HUES64 (cell line): ENCODE measurements around the gene TNRC18.

Experiments used
- H3K27ac ChIP-seq: 2 replicates; pipeline ENCODE4 v1.7.0; 2013; ENCODE audit warnings: low read depth, low read length, inconsistent platforms
- H3K27me3 ChIP-seq: 2 replicates; pipeline ENCODE4 v1.6.1; 2013; ENCODE audit warnings: mild to moderate bottlenecking, low read length; ENCODE audit not compliant: insufficient read depth
- H3K36me3 ChIP-seq: 2 replicates; pipeline ENCODE4 v1.6.1; 2013; ENCODE audit warnings: mild to moderate bottlenecking, low read length; ENCODE audit not compliant: insufficient read depth
- H3K4me1 ChIP-seq: 2 replicates; pipeline ENCODE4 v1.6.1; 2013; ENCODE audit warnings: mild to moderate bottlenecking, low read length, moderate library complexity; ENCODE audit not compliant: insufficient read depth
- H3K4me3 ChIP-seq: 2 replicates; pipeline ENCODE4 v1.5.1; 2013; ENCODE audit warnings: mild to moderate bottlenecking, low read length, moderate library complexity
- H3K9ac ChIP-seq: 2 replicates; pipeline ENCODE4 v1.6.1; 2013; ENCODE audit warnings: mild to moderate bottlenecking, low read depth, low read length
- H3K9me3 ChIP-seq: 2 replicates; pipeline ENCODE4 v1.6.1; 2013; ENCODE audit warnings: low read depth, low read length; ENCODE audit not compliant: insufficient read depth
- WGBS: fragments of 150-250, 120-280 bp; methylation state at CpG from one replicate; pipeline ENCODE4 v1.1.7; 2013; ENCODE audit warnings: missing lambda C conversion rate; 5-methylcytosine and 5-hydroxymethylcytosine counted together

The TNRC18 gene

GRCh38 chr7:5462216-5462615 is 38.6 kb upstream of the TNRC18 start:
- H3K4me3 ChIP-seq: no peak overlapping the region
- 93% methylated on average over 10 of the region's 10 CpGs for WGBS
- no peaks in the 10 kb centered on the region for H3K9me3 ChIP-seq
- H3K9ac ChIP-seq: no peak overlapping the region
- no peaks in the 10 kb centered on the region for H3K4me1 ChIP-seq
- no peaks in the 10 kb centered on the region for H3K36me3 ChIP-seq
- H3K27ac ChIP-seq: no peak overlapping the region
- H3K27me3 ChIP-seq: no peaks in the 10 kb centered on the region

- 84% methylated on average over 9 of the region's 9 CpGs for WGBS
- H3K36me3 ChIP-seq: no peaks in the 10 kb centered on the region
- no peaks in the 10 kb centered on the region for H3K4me1 ChIP-seq
- no peaks in the 10 kb centered on the region for H3K9me3 ChIP-seq
- no peaks in the 10 kb centered on the region for H3K27me3 ChIP-seq
- no peak overlapping the region for H3K4me3 ChIP-seq
- no peak overlapping the region for H3K27ac ChIP-seq
- no peak overlapping the region for H3K9ac ChIP-seq
These were observed 35.4 kb upstream of the TNRC18 start for GRCh38 chr7:5458921-5459480.

DNA sequence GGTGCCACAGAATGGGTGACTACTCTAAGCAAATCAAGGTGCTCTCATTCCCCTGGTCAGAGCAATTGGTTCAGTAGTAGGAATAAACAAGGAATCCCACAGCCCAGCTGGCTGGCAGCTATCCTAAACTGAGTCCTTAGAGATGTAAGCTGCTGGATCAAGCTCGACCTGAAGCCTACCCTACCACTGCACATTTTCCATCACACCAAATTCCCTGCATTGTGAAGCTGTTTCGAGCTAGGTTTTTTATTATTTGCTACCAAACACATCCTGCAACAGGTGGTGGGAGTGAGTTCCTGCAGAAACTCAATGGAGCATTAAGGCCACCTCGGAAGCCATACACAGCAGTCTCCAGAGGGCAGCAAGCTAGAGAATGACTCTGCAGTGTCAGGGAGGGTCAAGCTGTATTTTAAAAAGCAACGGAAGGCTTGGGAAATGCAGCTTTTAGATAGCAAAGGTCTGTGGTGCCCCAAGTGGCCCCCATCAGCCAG is 33.7 kb upstream of the TNRC18 start:
- no peaks in the 10 kb centered on the region for H3K9me3 ChIP-seq
- no peak overlapping the region for H3K9ac ChIP-seq
- no peak overlapping the region for H3K27ac ChIP-seq
- no peak overlapping the region for H3K4me3 ChIP-seq
- H3K4me1 ChIP-seq: no peaks in the 10 kb centered on the region
- no peaks in the 10 kb centered on the region for H3K36me3 ChIP-seq
- 86% methylated on average over 4 of the region's 4 CpGs for WGBS
- H3K27me3 ChIP-seq: no peaks in the 10 kb centered on the region

DNA sequence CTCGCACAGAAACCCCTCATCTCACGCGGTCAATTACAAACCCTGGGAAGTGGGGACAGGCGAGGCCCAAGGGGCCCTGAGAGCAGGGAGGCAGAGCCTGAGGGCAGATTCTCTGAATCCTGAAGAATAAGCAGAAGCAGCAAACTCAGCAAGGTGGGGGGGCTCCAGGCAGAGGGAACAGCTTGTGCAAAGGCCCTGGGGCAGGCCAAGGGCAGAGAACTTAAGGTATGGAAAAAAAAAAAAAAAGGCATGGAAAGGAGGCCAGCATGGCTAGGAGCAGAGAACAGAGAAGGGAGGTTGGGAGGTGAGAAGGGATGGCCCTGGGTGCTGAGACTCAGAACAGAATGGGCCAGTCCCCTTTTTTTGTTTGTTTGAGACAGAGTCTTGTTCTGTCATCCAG is 32.8 kb upstream of the TNRC18 start:
- Histone ChIP-seq H3K9ac (no peak overlapping the region), H3K9me3 (no peaks in the 10 kb centered on the region), H3K4me3 (no peak overlapping the region), H3K36me3 (no peaks in the 10 kb centered on the region), H3K27me3 (no peaks in the 10 kb centered on the region), H3K4me1 (no peaks in the 10 kb centered on the region), H3K27ac (no peak overlapping the region)
- WGBS: 98% methylated on average over 4 of the region's 4 CpGs

- no peaks in the 10 kb centered on the region for H3K9me3 ChIP-seq
- 77% methylated on average over 22 of the region's 22 CpGs for WGBS
- no peaks in the 10 kb centered on the region for H3K36me3 ChIP-seq
- no peak overlapping the region for H3K9ac ChIP-seq
- no peak overlapping the region for H3K27ac ChIP-seq
- no peaks in the 10 kb centered on the region for H3K4me1 ChIP-seq
- no peaks in the 10 kb centered on the region for H3K27me3 ChIP-seq
- H3K4me3 ChIP-seq: no peak overlapping the region
These were observed 32.1 kb upstream of the TNRC18 start for GRCh38 chr7:5455581-5456219.

DNA sequence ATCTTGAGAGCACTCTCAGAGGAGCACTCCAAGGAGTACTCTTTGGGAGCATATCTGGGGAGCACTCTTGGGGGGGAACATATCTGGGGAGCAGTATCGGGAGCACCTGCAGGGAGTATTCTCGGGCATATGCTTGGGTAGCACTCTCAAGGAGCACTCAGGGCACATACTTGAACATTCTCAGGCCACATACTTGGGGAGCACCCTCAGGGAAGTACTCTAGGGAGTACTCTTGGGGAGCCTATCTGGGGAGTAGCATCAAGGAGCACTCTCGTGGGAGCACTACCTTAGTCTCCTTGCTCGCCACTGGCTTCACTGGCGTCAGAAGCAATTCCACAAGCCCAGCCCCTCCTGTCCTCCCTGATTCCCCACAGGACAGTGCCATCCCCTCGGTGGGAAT is 31.5 kb upstream of the TNRC18 start:
- 80% methylated on average over 6 of the region's 6 CpGs for WGBS
- Histone ChIP-seq H3K4me3 (no peak overlapping the region), H3K4me1 (no peaks in the 10 kb centered on the region), H3K27ac (no peak overlapping the region), H3K27me3 (no peaks in the 10 kb centered on the region), H3K36me3 (no peaks in the 10 kb centered on the region), H3K9ac (no peak overlapping the region), H3K9me3 (no peaks in the 10 kb centered on the region)

- Histone ChIP-seq H3K9ac (no peak overlapping the region), H3K4me1 (no peaks in the 10 kb centered on the region), H3K36me3 (no peaks in the 10 kb centered on the region), H3K9me3 (no peaks in the 10 kb centered on the region), H3K27ac (no peak overlapping the region), H3K27me3 (no peaks in the 10 kb centered on the region), H3K4me3 (no peak overlapping the region)
- 91% methylated on average over 8 of the region's 8 CpGs for WGBS
These were observed 30.9 kb upstream of the TNRC18 start for GRCh38 chr7:5454485-5454884.

- WGBS: over 99% methylated on average over 4 of the region's 5 CpGs
- H3K4me1 ChIP-seq: no peaks in the 10 kb centered on the region
- H3K27me3 ChIP-seq: no peaks in the 10 kb centered on the region
- H3K9me3 ChIP-seq: no peaks in the 10 kb centered on the region
- no peak overlapping the region for H3K27ac ChIP-seq
- H3K4me3 ChIP-seq: no peak overlapping the region
- H3K9ac ChIP-seq: no peak overlapping the region
- no peaks in the 10 kb centered on the region for H3K36me3 ChIP-seq
These were observed 30.0 kb upstream of the TNRC18 start for GRCh38 chr7:5453566-5454075.

GRCh38 chr7:5452937-5453540 is 29.4 kb upstream of the TNRC18 start:
- H3K9ac ChIP-seq: no peak overlapping the region
- no peaks in the 10 kb centered on the region for H3K9me3 ChIP-seq
- no peak overlapping the region for H3K27ac ChIP-seq
- H3K4me1 ChIP-seq: no peaks in the 10 kb centered on the region
- 80% methylated on average over 13 of the region's 14 CpGs for WGBS
- no peaks in the 10 kb centered on the region for H3K27me3 ChIP-seq
- H3K4me3 ChIP-seq: no peak overlapping the region
- no peaks in the 10 kb centered on the region for H3K36me3 ChIP-seq

GRCh38 chr7:5452470-5452899 is 28.9 kb upstream of the TNRC18 start:
- WGBS: 89% methylated on average over 12 of the region's 12 CpGs
- Histone ChIP-seq H3K4me1 (no peaks in the 10 kb centered on the region), H3K36me3 (no peaks in the 10 kb centered on the region), H3K27ac (no peak overlapping the region), H3K27me3 (no peaks in the 10 kb centered on the region), H3K9ac (no peak overlapping the region), H3K9me3 (no peaks in the 10 kb centered on the region), H3K4me3 (no peak overlapping the region)

- WGBS: 86% methylated on average over 13 of the region's 13 CpGs
- no peaks in the 10 kb centered on the region for H3K27me3 ChIP-seq
- no peaks in the 10 kb centered on the region for H3K9me3 ChIP-seq
- no peaks in the 10 kb centered on the region for H3K36me3 ChIP-seq
- H3K4me3 ChIP-seq: no peak overlapping the region
- H3K9ac ChIP-seq: no peak overlapping the region
- H3K4me1 ChIP-seq: no peaks in the 10 kb centered on the region
- no peak overlapping the region for H3K27ac ChIP-seq
These were observed 27.8 kb upstream of the TNRC18 start for GRCh38 chr7:5451391-5451790.
